H1 (cell line): Measurements from ENCODE around the gene CLBA1. TPM values are rescaled to one million over a fixed set of nuclear protein-coding genes. Genes with fewer than 3 reads are reported as not detected.

ENCODE experiments used
- KDM1A ChIP-seq: fragments of 200-600, 300-600 bp; sonication (generic); IDR thresholded peaks from 2 replicates; pipeline ENCODE4 v1.7.1; 2016; ENCODE audit warnings: mild to moderate bottlenecking, low read length, borderline replicate concordance
- MAFK ChIP-seq: IDR thresholded peaks from 2 replicates; pipeline ENCODE4 v1.6.1; 2012; ENCODE audit warnings: low read depth, mild to moderate bottlenecking, improper control_type of control experiment, low read length
- POLR2AphosphoS5 ChIP-seq: IDR thresholded peaks from 2 replicates; pipeline ENCODE4 v1.6.1; 2011; ENCODE audit warnings: low read depth, low read length
- RFX5 ChIP-seq: IDR thresholded peaks from 2 replicates; pipeline ENCODE4 v1.6.1; 2011; ENCODE audit warnings: low read depth, low read length, improper control_type of control experiment, borderline replicate concordance
- SIRT6 ChIP-seq: IDR thresholded peaks from one replicate; pipeline ENCODE4 v1.7.1; 2012; ENCODE audit warnings: low read length, inconsistent platforms
- polyA plus RNA-seq, 7 experiments: library from polyadenylated mRNA; depleted of rRNA in 3 of 7; stranded (reverse) in 5 of 7; unstranded in 2 of 7; fragments of >200 nt in 5 of 7; fragments of 200-250 nt in 2 of 7; gene quantifications; 1 replicate in 5 of 7; 2 replicates in 1 of 7; 4 replicates in 1 of 7; pipeline versions ENCODE4 v1.2.1 to v1.2.3, GENCODE V29; 2011 to 2013; ENCODE audit warnings: missing spikeins in 2 of 7, mixed read lengths in 2 of 7
- total RNA-seq: library from RNA; stranded (reverse); fragmentation: NEBNext Ultra II Directional; extraction: Animal tissue kit (Norgen Biotek cat#: 25700); gene quantifications from 2 replicates; pipeline ENCODE4 v1.2.1, GENCODE V29; 2021

Gene CLBA1
- total and polyA plus RNA-seq, 2 of the 8 experiments (the other 6 are each of a cell fraction or from before 2014, with no cell fraction given): 1.6 to 2.4 TPM

DNA sequence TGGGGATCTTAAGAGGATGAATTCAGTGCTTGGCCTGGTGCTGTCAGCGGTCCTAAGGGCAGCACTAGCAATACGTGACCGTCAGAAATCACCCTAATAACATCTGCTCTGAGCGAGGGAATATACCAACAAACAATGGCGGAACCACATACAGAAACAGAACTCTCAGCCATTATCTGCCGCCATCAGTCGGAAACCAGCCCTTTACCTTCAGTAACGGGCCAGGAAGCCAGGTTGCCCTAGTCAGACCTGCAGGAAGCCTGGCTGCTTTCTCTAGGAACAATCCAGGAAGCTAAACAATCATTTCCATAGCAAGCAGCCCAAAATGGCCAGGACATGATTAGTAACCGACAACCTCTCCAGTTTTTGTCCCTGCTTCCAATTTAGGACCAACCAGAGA is 29.7 kb downstream of the CLBA1 start (continued):
- TF ChIP-seq SIRT6: no peak
- TF ChIP-seq KDM1A: no peak
- no peak for TF ChIP-seq MAFK
- TF ChIP-seq POLR2AphosphoS5: no peak
- TF ChIP-seq RFX5: no peak
